ENCODE measurements around the gene CFAP58. TPM values are rescaled to one million over a fixed set of nuclear protein-coding genes. Genes with fewer than 3 reads are reported as not detected.

CFAP58 gene
- total and polyA plus RNA-seq, 2 of the 13 experiments (the other 11 are each of a cell fraction or from before 2014, with no cell fraction given) = 0.03 TPM; not detected in 1

GRCh38 chr10:104318326-104318725, 35.3 kb upstream of the CFAP58 start:
- no peak overlapping the region for H3K4me3 ChIP-seq (replicated peaks in 1 of 3; ENCODE audit: insufficient read depth in 1 of 3, low read depth in 2 of 3, low read length in 3 of 3)
- no peak overlapping the region for H3K9ac ChIP-seq (ENCODE audit: insufficient read depth, low read depth, low read length)
- no peak for ATAC-seq
- H3K27ac ChIP-seq (ENCODE audit: extremely low read length, insufficient read depth, low read length) = no peak overlapping the region
- H3K36me3 ChIP-seq (replicated peaks in 1 of 2; ENCODE audit: control insufficient read depth in 1 of 2, insufficient read depth in 2 of 2, low read length in 2 of 2) = peaks cover 8 to 10% of the 10 kb centered on the region in 2 experiments; a peak in 4 of 5 replicates
- ChIA-PET POLR2A (no interaction called here), CTCF (ENCODE audit: low intra/inter-chr PET ratio, low total read pairs) (no interaction called here)
- no peak for DNase-seq (ENCODE audit: low spot score)
- no peaks in the 10 kb centered on the region for H3K79me2 ChIP-seq (ENCODE audit: insufficient read depth, low read length)
- TF ChIP-seq SP4 (CRISPR knock-in tag; IDR thresholded peaks at IDR 0.05) (no peak), PAX8 (CRISPR knock-in tag; IDR thresholded peaks at IDR 0.05; ENCODE audit: borderline replicate concordance) (no peak), ZNF34 (CRISPR knock-in tag; IDR thresholded peaks at IDR 0.05; ENCODE audit: borderline replicate concordance) (no peak), ATRX (CRISPR knock-in tag; IDR thresholded peaks at IDR 0.05; ENCODE audit: borderline replicate concordance) (no peak), MTF2 (CRISPR knock-in tag; IDR thresholded peaks at IDR 0.05; ENCODE audit: borderline replicate concordance) (no peak), ZNF646 (CRISPR knock-in tag; IDR thresholded peaks at IDR 0.05) (no peak), FOXK2 (IDR thresholded peaks at IDR 0.05) (no peak), ZSCAN31 (CRISPR knock-in tag; IDR thresholded peaks at IDR 0.05; ENCODE audit: low read depth) (no peak), PHF8 (CRISPR knock-in tag; IDR thresholded peaks at IDR 0.05) (no peak)
- no peaks in the 10 kb centered on the region for H3K27me3 ChIP-seq (ENCODE audit: control insufficient read depth in 1 of 2, insufficient read depth in 2 of 2, low read length in 2 of 2)
- 90% methylated on average over 4 of the region's 5 CpGs for WGBS (ENCODE audit: low lambda C conversion rate)
- H3K4me2 ChIP-seq (ENCODE audit: low read depth, low read length) = no peak overlapping the region
- BruUV-seq (replicated peaks) = no TSS peak
- 0 out of 2 replicates have a peak, but pooled peaks cover 3% of the 10 kb centered on the region for H4K20me1 ChIP-seq (ENCODE audit: insufficient read depth, low read length)
- in situ Hi-C loops (cut with HindIII; ENCODE audit: extremely low pct_ligation_motif_present, low pct_unique_long_range_greater_than_20kb) (no loop called here), intact Hi-C loops (cut with micrococcal nuclease; ENCODE audit: unreplicated experiment) (no loop called here)
- H3K4me1 ChIP-seq (ENCODE audit: insufficient read depth, low read length) = no peaks in the 10 kb centered on the region
- no peak for FAIRE-seq
- H3K9me3 ChIP-seq (ENCODE audit: low read length) = no peaks in the 10 kb centered on the region
- no peak overlapping the region for H2AFZ ChIP-seq (ENCODE audit: low read length)
